Measurements from ENCODE around the gene UROD.

- TF ChIP-seq, protein P1, sequence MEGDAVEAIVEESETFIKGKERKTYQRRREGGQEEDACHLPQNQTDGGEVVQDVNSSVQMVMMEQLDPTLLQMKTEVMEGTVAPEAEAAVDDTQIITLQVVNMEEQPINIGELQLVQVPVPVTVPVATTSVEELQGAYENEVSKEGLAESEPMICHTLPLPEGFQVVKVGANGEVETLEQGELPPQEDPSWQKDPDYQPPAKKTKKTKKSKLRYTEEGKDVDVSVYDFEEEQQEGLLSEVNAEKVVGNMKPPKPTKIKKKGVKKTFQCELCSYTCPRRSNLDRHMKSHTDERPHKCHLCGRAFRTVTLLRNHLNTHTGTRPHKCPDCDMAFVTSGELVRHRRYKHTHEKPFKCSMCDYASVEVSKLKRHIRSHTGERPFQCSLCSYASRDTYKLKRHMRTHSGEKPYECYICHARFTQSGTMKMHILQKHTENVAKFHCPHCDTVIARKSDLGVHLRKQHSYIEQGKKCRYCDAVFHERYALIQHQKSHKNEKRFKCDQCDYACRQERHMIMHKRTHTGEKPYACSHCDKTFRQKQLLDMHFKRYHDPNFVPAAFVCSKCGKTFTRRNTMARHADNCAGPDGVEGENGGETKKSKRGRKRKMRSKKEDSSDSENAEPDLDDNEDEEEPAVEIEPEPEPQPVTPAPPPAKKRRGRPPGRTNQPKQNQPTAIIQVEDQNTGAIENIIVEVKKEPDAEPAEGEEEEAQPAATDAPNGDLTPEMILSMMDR (IDR thresholded peaks at IDR 0.05) = peak; percentile 77 to 94 (median 84)
- no peak for TF ChIP-seq POLR2A (IDR thresholded peaks at IDR 0.05)
These were observed 2.4 kb downstream of the UROD start for GRCh38 chr1:45014321-45015028.
